B cell (primary cell): ENCODE results near the gene PRDM15. TPM values are rescaled to one million over a fixed set of nuclear protein-coding genes. Genes with fewer than 3 reads are reported as not detected.

Experiments
- ATAC-seq: fragments of 200-7000 bp; cut with Tn5 transposase; one replicate; pipeline ENCODE4 v1.10.0; 2021; ENCODE audit warnings: low read depth, mild to moderate bottlenecking, moderate number of reproducible peaks, moderate library complexity
- CTCF ChIA-PET: fragments of 350-600 bp; sonication (Branson Sonifier 250); formaldehyde crosslinking; loops from one replicate; lab custom pipeline; 2021; ENCODE audit warnings: antibody characterized with exemption, inconsistent platforms; lab: Charles Lee
- POLR2A ChIA-PET: fragments of 350-600 bp; sonication (Branson Sonifier 250); formaldehyde crosslinking; loops from one replicate; lab custom pipeline; 2021; ENCODE audit warnings: antibody characterized with exemption; lab: Charles Lee
- DNase-seq: peaks from one replicate; pipeline ENCODE4 v3.0.0; 2013
- H2AFZ ChIP-seq: 2 replicates; pipeline ENCODE4 v1.6.1; 2012; ENCODE audit warnings: mild to moderate bottlenecking, low read depth, low read length; ENCODE audit not compliant: insufficient read depth, poor library complexity, severe bottlenecking
- H3K27ac ChIP-seq, 2 donors: 1 replicate in 1 of 2; 2 replicates in 1 of 2; pipeline ENCODE4 v1.5.1; 2012 to 2013; ENCODE audit warnings: low read length in 2 of 2, mild to moderate bottlenecking in 2 of 2, moderate library complexity in 1 of 2
- H3K27me3 ChIP-seq, 4 experiments: fragments of 200-600 bp in 1 of 4; sonication (generic) in 1 of 4; replicated peaks in 1 of 4; 1 replicate in 2 of 4; 2 replicates in 2 of 4; pipeline versions ENCODE4 v1.6.1 to v1.7.0; 2013 to 2016; ENCODE audit warnings: low read length in 3 of 4, mild to moderate bottlenecking in 2 of 4, mixed read lengths in 1 of 4, moderate library complexity in 1 of 4; ENCODE audit not compliant: insufficient read depth in 4 of 4, control insufficient read depth in 3 of 4; ENCODE audit errors: control extremely low read depth in 1 of 4
- H3K36me3 ChIP-seq, 2 experiments: replicated peaks in 1 of 2; 1 replicate in 1 of 2; 2 replicates in 1 of 2; pipeline versions ENCODE4 v1.6.1 to v1.7.1; 2013; ENCODE audit warnings: low read length in 1 of 2; ENCODE audit not compliant: insufficient read depth in 2 of 2, control insufficient read depth in 1 of 2; ENCODE audit errors: control extremely low read depth in 1 of 2, extremely low read depth in 1 of 2
- H3K4me1 ChIP-seq, 2 donors: fragments of 200-600 bp in 1 of 2; sonication (generic) in 1 of 2; 1 replicate in 1 of 2; 2 replicates in 1 of 2; pipeline versions ENCODE4 v1.5.1 to v1.6.1; 2013 to 2017; ENCODE audit warnings: low read length in 2 of 2; ENCODE audit not compliant: control insufficient read depth in 2 of 2, insufficient read depth in 2 of 2
- H3K4me2 ChIP-seq: replicated peaks from 2 replicates; pipeline ENCODE3; 2012; ENCODE audit warnings: mild to moderate bottlenecking, low read depth, low read length; ENCODE audit not compliant: poor library complexity, severe bottlenecking
- H3K4me3 ChIP-seq, 5 experiments: fragments of 200-600 bp in 1 of 5; sonication (generic) in 1 of 5; 1 replicate in 3 of 5; 2 replicates in 2 of 5; pipeline versions ENCODE4 v1.5.1 to v1.7.0; 2011 to 2016; ENCODE audit warnings: low read length in 4 of 5, mild to moderate bottlenecking in 4 of 5, low read depth in 2 of 5, control low read depth in 1 of 5, moderate library complexity in 1 of 5; ENCODE audit not compliant: insufficient read depth in 1 of 5; ENCODE audit errors: control extremely low read depth in 1 of 5, extremely low read depth in 1 of 5
- H3K79me2 ChIP-seq: fragments of 200-600 bp; sonication (generic); one replicate; pipeline ENCODE4 v1.6.0; 2016; ENCODE audit warnings: low read length; ENCODE audit not compliant: control insufficient read depth, insufficient read depth
- H3K9ac ChIP-seq: fragments of 200-600 bp; sonication (generic); 2 replicates; pipeline ENCODE4 v1.6.1; 2017; ENCODE audit warnings: mild to moderate bottlenecking, low read length, moderate library complexity
- H3K9me3 ChIP-seq, 3 donors: one replicate each; pipeline versions ENCODE4 v1.6.1 to v1.7.1; 2013; ENCODE audit warnings: low read length in 2 of 3; ENCODE audit not compliant: control insufficient read depth in 2 of 3, insufficient read depth in 1 of 3; ENCODE audit errors: control extremely low read depth in 1 of 3
- H4K20me1 ChIP-seq: 2 replicates; pipeline ENCODE4 v1.6.0; 2012; ENCODE audit warnings: mild to moderate bottlenecking, low read length; ENCODE audit not compliant: insufficient read depth, control insufficient read depth, poor library complexity, severe bottlenecking
- H3K27ac Mint-ChIP-seq: one replicate; pipeline ENCODE4 v1.8.0; 2021; ENCODE audit warnings: mixed read lengths
- H3K27me3 Mint-ChIP-seq: one replicate; pipeline ENCODE4 v1.8.0; 2021; ENCODE audit warnings: mixed read lengths
- H3K4me1 Mint-ChIP-seq: one replicate; pipeline ENCODE4 v1.8.0; 2021; ENCODE audit warnings: mixed read lengths
- H3K4me3 Mint-ChIP-seq: one replicate; pipeline ENCODE4 v1.8.0; 2021; ENCODE audit warnings: mixed read lengths
- H3K9me3 Mint-ChIP-seq: one replicate; pipeline ENCODE4 v1.8.0; 2022; ENCODE audit warnings: mixed read lengths; ENCODE audit not compliant: insufficient read depth
- CTCF ChIP-seq: fragments of 200-600 bp; IDR thresholded peaks from one replicate; pipeline ENCODE4 v1.8.0; 2022; ENCODE audit warnings: antibody characterized with exemption, mild to moderate bottlenecking
- EZH2 ChIP-seq: IDR thresholded peaks from 2 replicates; pipeline ENCODE4 v1.6.1; 2012; ENCODE audit warnings: borderline replicate concordance, low read depth, mild to moderate bottlenecking, moderate library complexity, low read length; ENCODE audit not compliant: insufficient read depth, poor library complexity, severe bottlenecking
- WGBS: methylation state at CpG from one replicate; pipeline ENCODE4 v1.1.5; 2013; ENCODE audit warnings: missing lambda C conversion rate; ENCODE audit not compliant: insufficient coverage; 5-methylcytosine and 5-hydroxymethylcytosine counted together
- intact Hi-C: fragments of 100-400 bp; cut with micrococcal nuclease; formaldehyde crosslinking; loops from one replicate; pipeline ENCODE4 v1.10.0; 2022
- polyA plus RNA-seq: library from polyadenylated mRNA; depleted of rRNA; stranded (reverse); fragments of >200 nt; gene quantifications from 2 replicates; pipeline ENCODE4 v1.2.3, GENCODE V29; 2012
- total RNA-seq, 2 donors: library from RNA; stranded (reverse); fragments of 120-200 nt in 1 of 2; gene quantifications; 1 replicate in 1 of 2; 2 replicates in 1 of 2; pipeline versions ENCODE4 v1.2.3 to v1.2.4, GENCODE V29; 2013 to 2022

PRDM15 gene
- total and polyA plus RNA-seq, 2 donors (not counting 1 experiment from before 2014, with no cell fraction given) = 21.3 to 29.2 TPM

- Mint-ChIP-seq H3K27ac (no peak overlapping the region), H3K4me3 (no peak overlapping the region), H3K4me1 (peaks cover 66% of the 10 kb centered on the region), H3K9me3 (no peaks in the 10 kb centered on the region), H3K27me3 (no peaks in the 10 kb centered on the region)
- Histone ChIP-seq H3K4me3 (no peak overlapping the region), H2AFZ (no peak overlapping the region), H3K9ac (no peak overlapping the region), H3K27ac (no peak overlapping the region), H3K36me3 (no peaks in the 10 kb centered on the region), H3K4me1 (peaks cover 32 to 53% of the 10 kb centered on the region in 2 donors), H4K20me1 (peaks cover 55% of the 10 kb centered on the region), H3K79me2 (peaks cover 82% of the 10 kb centered on the region), H3K27me3 (no peaks in the 10 kb centered on the region), H3K4me2 (no peak overlapping the region), H3K9me3 (no peaks in the 10 kb centered on the region)
- WGBS = 97% methylated on average over 7 of the region's 11 CpGs
- no peak for ATAC-seq
- intact Hi-C loops = loop anchor here (5.0 to 10.0 kb wide), 3 partner anchors 34 to 251 kb away; no protein-coding TSS in a partner anchor
- CTCF ChIA-PET = interaction anchor here (0.9 kb wide), 2 partner anchors 30 to 583 kb away, joined by 3 to 4 read pairs; no protein-coding TSS in a partner anchor
- POLR2A ChIA-PET = no interaction called here
- DNase-seq = no peak
- no peak for TF ChIP-seq EZH2
- TF ChIP-seq CTCF = no peak
Observed at GRCh38 chr21:41866274-41866809, 12.8 kb downstream of the PRDM15 start.

- no peak for DNase-seq
- H3K27me3 Mint-ChIP-seq = no peaks in the 10 kb centered on the region
- peak overlapping the region; percentile 12 for H3K27ac Mint-ChIP-seq
- ChIA-PET POLR2A (no interaction called here), CTCF (interaction anchor here (0.6 to 0.9 kb wide), 3 partner anchors 37 to 582 kb away, joined by 3 to 4 read pairs (median 3); no protein-coding TSS in a partner anchor)
- WGBS = 65% methylated on average over 14 of the region's 15 CpGs
- intact Hi-C loops = loop anchor here (5.0 to 10.0 kb wide), 3 partner anchors 33 to 252 kb away; no protein-coding TSS in a partner anchor
- Histone ChIP-seq H3K4me3 (no peak overlapping the region), H3K27me3 (no peaks in the 10 kb centered on the region), H3K79me2 (peaks cover 73% of the 10 kb centered on the region), H3K4me2 (peak overlapping the region; percentile 52), H3K4me1 (peaks cover 32 to 53% of the 10 kb centered on the region in 2 donors), H2AFZ (peak overlapping the region; percentile 31), H3K36me3 (no peaks in the 10 kb centered on the region), H3K27ac (no peak overlapping the region), H4K20me1 (peaks cover 44% of the 10 kb centered on the region), H3K9ac (peak overlapping the region; percentile 33), H3K9me3 (no peaks in the 10 kb centered on the region)
- peaks cover 70% of the 10 kb centered on the region for H3K4me1 Mint-ChIP-seq
- H3K9me3 Mint-ChIP-seq = no peaks in the 10 kb centered on the region
- ATAC-seq = peak; percentile 15
- TF ChIP-seq CTCF = no peak
- no peak for TF ChIP-seq EZH2
- H3K4me3 Mint-ChIP-seq = peak overlapping the region; percentile 67
Observed at GRCh38 chr21:41865002-41865777, 14.0 kb downstream of the PRDM15 start.
